ENCODE measurements around the gene ITGA2.
A peak's percentile ranks its signal among the peaks of the same experiment; 100 is the strongest.

Gene ITGA2

DNA sequence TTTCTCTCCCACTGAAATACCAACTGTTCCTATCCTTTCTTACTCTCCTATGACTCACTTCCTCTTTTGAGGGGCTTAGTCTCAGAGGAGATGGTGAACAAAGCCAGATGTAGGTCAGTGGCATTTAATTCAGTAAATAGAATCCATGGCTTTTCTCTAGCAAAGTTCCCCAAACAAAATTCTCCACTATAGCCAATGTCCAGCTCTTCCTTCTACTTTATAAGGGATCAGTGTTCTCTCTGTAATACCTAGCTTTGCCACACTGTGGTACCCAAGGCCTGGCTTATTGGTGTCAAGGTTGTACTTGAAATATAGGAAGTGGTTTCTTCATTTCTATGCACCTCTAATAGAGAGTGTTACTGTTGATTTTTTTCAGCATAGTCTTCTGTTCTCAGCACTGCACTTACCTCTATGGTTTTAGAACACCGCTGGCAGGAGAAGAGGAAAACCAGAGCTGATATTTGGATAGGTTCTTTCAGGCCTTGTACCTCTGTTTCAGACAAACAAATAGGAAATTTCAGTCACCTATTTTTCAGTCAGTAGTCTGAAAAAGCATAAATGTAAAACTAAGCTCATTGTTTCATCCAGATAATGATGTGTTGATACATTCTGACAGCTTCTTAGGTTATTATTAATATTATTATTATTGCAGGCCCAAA is 40.6 kb upstream of the ITGA2 start:
- no peak for TF ChIP-seq ZFX (IDR thresholded peaks at IDR 0.05)
- TF ChIP-seq, protein P1, sequence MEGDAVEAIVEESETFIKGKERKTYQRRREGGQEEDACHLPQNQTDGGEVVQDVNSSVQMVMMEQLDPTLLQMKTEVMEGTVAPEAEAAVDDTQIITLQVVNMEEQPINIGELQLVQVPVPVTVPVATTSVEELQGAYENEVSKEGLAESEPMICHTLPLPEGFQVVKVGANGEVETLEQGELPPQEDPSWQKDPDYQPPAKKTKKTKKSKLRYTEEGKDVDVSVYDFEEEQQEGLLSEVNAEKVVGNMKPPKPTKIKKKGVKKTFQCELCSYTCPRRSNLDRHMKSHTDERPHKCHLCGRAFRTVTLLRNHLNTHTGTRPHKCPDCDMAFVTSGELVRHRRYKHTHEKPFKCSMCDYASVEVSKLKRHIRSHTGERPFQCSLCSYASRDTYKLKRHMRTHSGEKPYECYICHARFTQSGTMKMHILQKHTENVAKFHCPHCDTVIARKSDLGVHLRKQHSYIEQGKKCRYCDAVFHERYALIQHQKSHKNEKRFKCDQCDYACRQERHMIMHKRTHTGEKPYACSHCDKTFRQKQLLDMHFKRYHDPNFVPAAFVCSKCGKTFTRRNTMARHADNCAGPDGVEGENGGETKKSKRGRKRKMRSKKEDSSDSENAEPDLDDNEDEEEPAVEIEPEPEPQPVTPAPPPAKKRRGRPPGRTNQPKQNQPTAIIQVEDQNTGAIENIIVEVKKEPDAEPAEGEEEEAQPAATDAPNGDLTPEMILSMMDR (conservative IDR thresholded peaks at IDR 0.05) = peak; percentile 93
- no peak overlapping the region for H3K27ac ChIP-seq

DNA sequence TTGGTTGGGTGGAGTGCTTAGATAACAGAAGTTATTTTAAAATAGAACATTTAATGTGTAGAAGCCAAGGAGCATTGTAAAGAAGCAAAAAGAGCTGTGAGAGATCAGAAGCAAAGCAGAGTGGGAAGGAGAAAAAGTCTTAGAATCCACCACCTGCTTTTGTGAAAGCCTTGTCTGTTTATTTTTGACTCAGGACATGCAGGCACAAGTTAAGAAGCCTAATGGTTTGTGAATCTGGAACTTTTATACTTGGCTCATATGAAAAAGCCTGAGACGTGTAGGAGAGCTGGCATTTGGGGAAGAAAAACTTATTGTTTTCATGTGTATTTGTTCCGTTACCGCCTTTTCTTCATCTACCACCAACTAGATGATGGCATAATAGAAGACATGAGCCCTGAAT is 38.5 kb upstream of the ITGA2 start:
- TF ChIP-seq, protein P1 (conservative IDR thresholded peaks at IDR 0.05) = no peak
- no peak for TF ChIP-seq ZFX (IDR thresholded peaks at IDR 0.05)
- H3K27ac ChIP-seq = no peak overlapping the region

DNA sequence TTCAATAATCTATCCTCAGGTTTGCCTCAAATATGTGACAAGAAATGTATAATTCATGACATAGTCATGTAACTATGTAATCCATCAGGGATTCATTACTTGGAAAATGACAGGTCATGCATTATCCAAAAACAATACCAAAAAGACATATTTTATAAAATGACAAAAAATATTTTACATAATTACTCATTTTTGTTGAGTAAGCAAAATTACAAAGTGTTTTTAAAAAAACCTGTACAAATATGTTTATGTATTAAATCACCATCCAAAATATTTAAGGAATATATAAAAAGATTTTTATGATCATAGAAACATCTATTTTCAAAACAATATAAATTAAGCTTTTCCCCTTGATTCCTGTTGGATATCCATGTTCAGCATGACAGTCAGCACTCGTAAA is 36.7 kb upstream of the ITGA2 start:
- TF ChIP-seq, protein P1 (conservative IDR thresholded peaks at IDR 0.05) = no peak
- TF ChIP-seq ZFX (IDR thresholded peaks at IDR 0.05) = no peak
- no peak overlapping the region for H3K27ac ChIP-seq

DNA sequence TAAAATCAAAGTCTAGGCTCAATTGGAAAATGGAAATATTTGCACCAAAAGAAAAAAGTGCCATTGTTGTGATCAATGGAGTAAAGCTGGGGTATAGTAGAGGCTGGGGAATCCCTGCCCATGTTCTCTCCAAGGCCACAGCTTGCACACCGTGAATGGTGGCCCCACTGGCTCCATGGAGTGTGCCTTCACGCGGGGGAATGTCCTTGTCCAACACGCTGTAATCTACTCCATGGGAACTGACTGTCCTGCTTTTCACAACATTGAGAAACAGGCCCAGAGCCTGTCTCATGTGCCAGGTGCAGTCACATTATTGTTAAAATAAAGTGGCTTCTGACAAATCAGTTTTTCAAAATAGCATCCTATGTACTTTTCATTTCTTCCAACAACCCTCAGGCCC is 33.1 kb upstream of the ITGA2 start:
- TF ChIP-seq, protein P1 (conservative IDR thresholded peaks at IDR 0.05) = no peak
- no peak for TF ChIP-seq ZFX (IDR thresholded peaks at IDR 0.05)
- no peak overlapping the region for H3K27ac ChIP-seq

DNA sequence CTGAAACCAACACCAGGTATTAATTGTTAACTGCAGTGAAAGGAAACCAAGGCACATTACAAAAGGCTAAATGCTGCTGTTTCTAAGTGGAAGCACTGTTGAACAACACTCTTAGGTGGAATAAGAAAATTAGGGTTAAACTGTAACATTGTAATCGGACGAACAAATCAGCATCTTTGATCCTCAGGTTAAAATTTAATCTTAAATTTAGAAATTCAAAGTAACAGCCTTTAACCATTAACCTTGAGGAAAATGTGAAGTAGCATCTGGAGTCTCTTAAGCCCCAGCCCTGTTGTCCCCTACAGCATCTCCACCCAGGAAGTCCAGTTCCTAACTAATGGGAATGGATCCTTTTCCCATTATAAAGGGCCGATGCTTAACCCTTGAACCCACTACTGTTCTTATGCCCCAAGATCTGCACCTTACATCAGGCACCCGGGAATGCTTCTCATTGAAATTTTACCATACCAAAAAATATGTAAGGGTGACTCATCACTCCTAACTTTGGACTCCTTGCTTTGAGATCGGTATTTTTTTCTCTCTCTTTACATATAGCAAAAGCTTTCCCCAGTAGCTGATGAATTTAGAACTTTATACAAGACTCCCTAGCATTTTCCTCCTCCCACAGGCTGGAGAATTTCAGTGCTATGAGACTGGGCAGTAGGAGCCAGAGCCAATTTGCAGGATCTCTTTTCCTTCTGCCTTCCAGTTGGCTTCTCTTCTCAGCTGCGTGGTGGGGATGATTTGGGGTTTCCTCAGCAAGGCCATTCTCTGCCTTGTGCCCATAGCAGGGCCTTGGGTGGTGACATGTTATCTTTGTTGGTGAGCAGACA is 32.0 kb upstream of the ITGA2 start:
- TF ChIP-seq, protein P1 (conservative IDR thresholded peaks at IDR 0.05) = no peak
- no peak for TF ChIP-seq ZFX (IDR thresholded peaks at IDR 0.05)
- H3K27ac ChIP-seq = no peak overlapping the region

DNA sequence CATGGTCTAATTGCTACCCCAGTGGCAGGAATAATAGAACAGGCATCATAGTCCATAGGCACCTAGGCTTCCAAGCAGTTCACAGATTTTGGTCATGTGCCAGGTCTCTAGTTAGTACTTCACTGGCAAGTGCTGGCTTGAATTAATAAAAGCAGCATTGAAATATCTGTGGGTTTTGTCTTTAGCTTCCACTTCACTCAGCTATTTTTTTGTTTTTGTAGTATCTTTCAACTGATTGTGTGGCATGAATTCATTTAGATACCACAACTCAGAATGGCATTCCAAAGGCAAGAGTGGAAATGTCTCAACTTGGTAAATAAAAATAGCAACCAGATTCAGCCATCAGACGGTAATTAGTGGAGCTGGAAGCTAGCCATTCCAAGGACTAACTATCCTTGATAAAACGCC is 27.9 kb upstream of the ITGA2 start:
- TF ChIP-seq, protein P1 (conservative IDR thresholded peaks at IDR 0.05) = no peak
- no peak for TF ChIP-seq ZFX (IDR thresholded peaks at IDR 0.05)
- no peak overlapping the region for H3K27ac ChIP-seq

DNA sequence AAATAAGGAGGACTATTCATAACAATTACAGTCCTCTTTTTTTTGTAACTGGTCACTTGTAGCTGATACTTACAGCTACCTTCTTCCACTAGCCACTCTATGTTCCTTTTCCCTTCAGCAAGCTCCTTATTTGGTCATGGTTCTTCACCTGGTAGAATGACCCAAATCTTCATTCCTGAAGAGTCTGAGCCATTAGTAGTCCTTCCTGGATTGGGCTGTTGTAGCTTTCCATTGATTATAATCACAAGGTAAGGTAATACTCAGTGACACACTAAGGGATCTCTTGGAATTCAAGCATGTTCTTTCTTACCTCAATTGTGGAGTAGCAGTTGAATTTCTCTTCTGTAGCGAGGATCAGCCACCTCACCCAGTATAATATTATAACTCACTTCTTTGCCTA is 25.5 kb upstream of the ITGA2 start:
- TF ChIP-seq, protein P1 (conservative IDR thresholded peaks at IDR 0.05) = no peak
- no peak for TF ChIP-seq ZFX (IDR thresholded peaks at IDR 0.05)
- no peak overlapping the region for H3K27ac ChIP-seq

Measured in C4-2B (cell line).